HEK293 (cell line): ENCODE data around the gene AMPD2.

Source experiments
- CTCF ChIA-PET: fragments of 350-600 bp; formaldehyde crosslinking; extraction: SDS; loops from one replicate; lab custom pipeline; 2021; ENCODE audit warnings: antibody characterized with exemption; lab: Yijun Ruan, JAX
- POLR2A ChIA-PET: fragments of 300-600 bp; formaldehyde crosslinking; extraction: SDS; loops from one replicate; lab custom pipeline; 2020; ENCODE audit warnings: antibody characterized with exemption, inconsistent platforms; lab: Yijun Ruan, JAX
- H3K27ac ChIP-seq: fragments of 200-500 bp; sonication (Bioruptor generic); 2 replicates; pipeline ENCODE4 v1.5.1; 2014; ENCODE audit warnings: low read depth, low read length, control low read depth, inconsistent platforms; ENCODE audit errors: extremely low read depth
- H3K36me3 ChIP-seq, 2 experiments: fragments of 200-500 bp in 1 of 2; sonication (Bioruptor generic) in 1 of 2; 1 replicate in 1 of 2; 2 replicates in 1 of 2; pipeline ENCODE4 v1.5.1; 2014 to 2017; ENCODE audit warnings: inconsistent platforms in 2 of 2, low read length in 2 of 2; ENCODE audit not compliant: control insufficient read depth in 2 of 2, insufficient read depth in 1 of 2
- H3K4me1 ChIP-seq: fragments of 200-500 bp; sonication (Bioruptor generic); 2 replicates; pipeline ENCODE4 v1.5.1; 2014; ENCODE audit warnings: mild to moderate bottlenecking, low read length, inconsistent platforms; ENCODE audit not compliant: control insufficient read depth, insufficient read depth
- H3K4me3 ChIP-seq: 2 replicates; pipeline ENCODE4 v1.5.1; 2011; ENCODE audit warnings: low read depth, mild to moderate bottlenecking, control low read depth, low read length, moderate library complexity
- H3K9me3 ChIP-seq: fragments of 200-500 bp; sonication (Bioruptor generic); 2 replicates; pipeline ENCODE4 v1.5.1; 2014; ENCODE audit warnings: low read depth, low read length, inconsistent platforms; ENCODE audit not compliant: control insufficient read depth, insufficient read depth
- GLI4 ChIP-seq: fragments of 450-650 bp; formaldehyde crosslinking; IDR thresholded peaks from 2 replicates; pipeline ENCODE4 v1.5.1; 2016; ENCODE audit warnings: missing biosample characterization, missing genetic modification characterization
- HOXA7 ChIP-seq: sonication (generic); formaldehyde crosslinking; IDR thresholded peaks from 2 replicates; pipeline ENCODE4 v1.8.1; 2022; ENCODE audit warnings: missing genetic modification reagents, borderline replicate concordance
- HOXD13 ChIP-seq: sonication (generic); formaldehyde crosslinking; IDR thresholded peaks from 2 replicates; pipeline ENCODE4 v1.8.0; 2022; ENCODE audit warnings: missing genetic modification reagents, borderline replicate concordance
- KLF8 ChIP-seq: fragments of 450-650 bp; formaldehyde crosslinking; IDR thresholded peaks from 2 replicates; pipeline ENCODE4 v1.5.1; 2016; ENCODE audit warnings: missing biosample characterization, missing genetic modification characterization
- MZF1 ChIP-seq: fragments of 450-650 bp; formaldehyde crosslinking; IDR thresholded peaks from 2 replicates; pipeline ENCODE4 v1.5.1; 2017; ENCODE audit warnings: missing biosample characterization, missing genetic modification characterization, borderline replicate concordance
- OSR2 ChIP-seq: fragments of 450-650 bp; formaldehyde crosslinking; IDR thresholded peaks from 2 replicates; pipeline ENCODE4 v1.5.1; 2016; ENCODE audit warnings: missing biosample characterization, missing genetic modification characterization
- REPIN1 ChIP-seq: fragments of 450-650 bp; formaldehyde crosslinking; IDR thresholded peaks from 2 replicates; pipeline ENCODE4 v1.5.1; 2017; ENCODE audit warnings: missing biosample characterization, missing genetic modification characterization, low read depth
- YY2 ChIP-seq: fragments of 450-650 bp; formaldehyde crosslinking; IDR thresholded peaks from 2 replicates; pipeline ENCODE4 v1.5.1; 2016; ENCODE audit warnings: missing biosample characterization, missing genetic modification characterization
- ZBTB1 ChIP-seq: fragments of 450-650 bp; formaldehyde crosslinking; IDR thresholded peaks from 2 replicates; pipeline ENCODE4 v1.5.1; 2016; ENCODE audit warnings: missing biosample characterization, missing genetic modification characterization
- ZBTB10 ChIP-seq: fragments of 450-650 bp; formaldehyde crosslinking; IDR thresholded peaks from 2 replicates; pipeline ENCODE4 v1.5.1; 2016; ENCODE audit warnings: missing biosample characterization, missing genetic modification characterization
- ZBTB21 ChIP-seq: fragments of 450-650 bp; formaldehyde crosslinking; IDR thresholded peaks from 2 replicates; pipeline ENCODE4 v1.5.1; 2017; ENCODE audit warnings: missing biosample characterization, missing genetic modification characterization
- ZFHX2 ChIP-seq: fragments of 450-650 bp; formaldehyde crosslinking; conservative IDR thresholded peaks from 2 replicates; pipeline ENCODE4 v1.5.1; 2016; ENCODE audit warnings: missing biosample characterization, missing genetic modification characterization
- ZNF16 ChIP-seq: fragments of 450-650 bp; formaldehyde crosslinking; IDR thresholded peaks from 2 replicates; pipeline ENCODE4 v1.5.1; 2016; ENCODE audit warnings: low read depth, missing biosample characterization, missing genetic modification characterization
- ZNF174 ChIP-seq: fragments of 450-650 bp; formaldehyde crosslinking; IDR thresholded peaks from 2 replicates; pipeline ENCODE4 v1.5.0; 2017; ENCODE audit warnings: missing biosample characterization, mild to moderate bottlenecking, missing genetic modification characterization
- ZNF2 ChIP-seq: fragments of 450-650 bp; formaldehyde crosslinking; IDR thresholded peaks from 2 replicates; pipeline ENCODE4 v1.5.1; 2016; ENCODE audit warnings: missing biosample characterization, missing genetic modification characterization
- ZNF221 ChIP-seq: fragments of 450-650 bp; formaldehyde crosslinking; IDR thresholded peaks from 2 replicates; pipeline ENCODE4 v1.5.1; 2017; ENCODE audit warnings: missing biosample characterization, missing genetic modification characterization, borderline replicate concordance
- ZNF26 ChIP-seq: fragments of 450-650 bp; formaldehyde crosslinking; IDR thresholded peaks from 2 replicates; pipeline ENCODE4 v1.5.1; 2016; ENCODE audit warnings: missing biosample characterization, missing genetic modification characterization
- ZNF335 ChIP-seq: fragments of 450-650 bp; formaldehyde crosslinking; conservative IDR thresholded peaks from 2 replicates; pipeline ENCODE4 v1.5.1; 2016; ENCODE audit warnings: missing biosample characterization, missing genetic modification characterization
- ZNF350 ChIP-seq: fragments of 450-650 bp; formaldehyde crosslinking; IDR thresholded peaks from 2 replicates; pipeline ENCODE4 v1.5.0; 2017; ENCODE audit warnings: missing biosample characterization, mild to moderate bottlenecking, missing genetic modification characterization
- ZNF391 ChIP-seq: fragments of 450-650 bp; formaldehyde crosslinking; IDR thresholded peaks from 2 replicates; pipeline ENCODE4 v1.5.1; 2016; ENCODE audit warnings: low read depth, missing biosample characterization, missing genetic modification characterization, borderline replicate concordance
- ZNF416 ChIP-seq: fragments of 450-650 bp; formaldehyde crosslinking; IDR thresholded peaks from 2 replicates; pipeline ENCODE4 v1.5.1; 2016; ENCODE audit warnings: missing biosample characterization, missing genetic modification characterization
- ZNF501 ChIP-seq: fragments of 450-650 bp; formaldehyde crosslinking; IDR thresholded peaks from 2 replicates; pipeline ENCODE4 v1.5.1; 2016; ENCODE audit warnings: missing biosample characterization, missing genetic modification characterization
- ZNF555 ChIP-seq: fragments of 450-650 bp; formaldehyde crosslinking; conservative IDR thresholded peaks from 2 replicates; pipeline ENCODE4 v1.5.1; 2017; ENCODE audit warnings: missing biosample characterization, mild to moderate bottlenecking, missing genetic modification characterization, inconsistent platforms
- ZNF558 ChIP-seq: fragments of 450-650 bp; formaldehyde crosslinking; IDR thresholded peaks from 2 replicates; pipeline ENCODE4 v1.5.1; 2016; ENCODE audit warnings: missing biosample characterization, missing genetic modification characterization
- ZNF561 ChIP-seq: fragments of 450-650 bp; IDR thresholded peaks from 2 replicates; pipeline ENCODE4 v1.5.1; 2018; ENCODE audit warnings: missing biosample characterization, missing genetic modification characterization, borderline replicate concordance
- ZNF596 ChIP-seq: fragments of 450-650 bp; IDR thresholded peaks from 2 replicates; pipeline ENCODE4 v1.5.0; 2018; ENCODE audit warnings: missing biosample characterization, mild to moderate bottlenecking, missing genetic modification characterization, moderate library complexity
- ZNF654 ChIP-seq: fragments of 450-650 bp; formaldehyde crosslinking; IDR thresholded peaks from 2 replicates; pipeline ENCODE4 v1.5.1; 2016; ENCODE audit warnings: low read depth, missing biosample characterization, missing genetic modification characterization
- ZNF677 ChIP-seq: fragments of 450-650 bp; IDR thresholded peaks from 2 replicates; pipeline ENCODE4 v1.5.0; 2018; ENCODE audit warnings: missing biosample characterization, mild to moderate bottlenecking, missing genetic modification characterization, moderate library complexity
- ZNF785 ChIP-seq: fragments of 450-650 bp; formaldehyde crosslinking; IDR thresholded peaks from 2 replicates; pipeline ENCODE4 v1.5.1; 2016; ENCODE audit warnings: missing biosample characterization, missing genetic modification characterization
- ZNF830 ChIP-seq: fragments of 450-650 bp; IDR thresholded peaks from 2 replicates; pipeline ENCODE4 v1.5.0; 2018; ENCODE audit warnings: missing biosample characterization, missing genetic modification characterization, low read depth, mild to moderate bottlenecking, moderate library complexity
- ZSCAN30 ChIP-seq: fragments of 450-650 bp; IDR thresholded peaks from 2 replicates; pipeline ENCODE4 v1.5.1; 2018; ENCODE audit warnings: missing biosample characterization, mild to moderate bottlenecking, missing genetic modification characterization, moderate library complexity

AMPD2 gene

GRCh38 chr1:109649491-109649914 lies 29.9 kb downstream of the AMPD2 start:
- H3K9me3 ChIP-seq: no peaks in the 10 kb centered on the region
- no peaks in the 10 kb centered on the region for H3K36me3 ChIP-seq
- POLR2A ChIA-PET: no interaction called here
- no peak for TF ChIP-seq ZNF785
- TF ChIP-seq ZSCAN30: no peak
- no peak for TF ChIP-seq HOXD13 (CRISPR knock-in tag)
- TF ChIP-seq ZNF335: 0 out of 2 replicates have a peak, but pooled peaks have one; percentile 15
- no peak for TF ChIP-seq ZNF558 (tag by site-specific recombination)
- TF ChIP-seq ZNF561: peak; percentile 48; the same call in 1 of the 2 replicates
- no peak for TF ChIP-seq ZNF174 (tag by site-specific recombination)
- no peak for TF ChIP-seq ZNF677
- peak; percentile 43 for TF ChIP-seq ZNF654
- TF ChIP-seq MZF1: no peak
- no peak for TF ChIP-seq ZNF596 (tag by site-specific recombination)
- no peak for TF ChIP-seq HOXA7
- no peak for TF ChIP-seq ZNF16 (tag by site-specific recombination)
- TF ChIP-seq ZNF221 (tag by site-specific recombination): no peak
- TF ChIP-seq ZFHX2 (tag by site-specific recombination): no peak
- TF ChIP-seq ZNF501: no peak
- no peak for TF ChIP-seq ZNF830
- TF ChIP-seq ZNF2: no peak
- TF ChIP-seq KLF8: no peak
- no peak for TF ChIP-seq ZBTB10 (tag by site-specific recombination)
- TF ChIP-seq ZBTB1 (tag by site-specific recombination): no peak
- TF ChIP-seq ZBTB21 (tag by site-specific recombination): no peak
- CTCF ChIA-PET: interaction anchor here (0.6 to 6.1 kb wide), 10 partner anchors 8 to 411 kb away, joined by 3 to 156 read pairs (median 4); partner anchors contain the start of gene AHCYL1
- no peak overlapping the region for H3K27ac ChIP-seq
- H3K4me1 ChIP-seq: no peaks in the 10 kb centered on the region
- no peak overlapping the region for H3K4me3 ChIP-seq

GRCh38 chr1:109650609-109651008 lies 31.0 kb downstream of the AMPD2 start:
- no peaks in the 10 kb centered on the region for H3K9me3 ChIP-seq
- no peak overlapping the region for H3K4me3 ChIP-seq
- ChIA-PET CTCF (interaction anchor here (0.6 to 6.1 kb wide), 12 partner anchors 9 to 456 kb away, joined by 3 to 156 read pairs (median 4); partner anchors contain the start of gene AHCYL1), POLR2A (no interaction called here)
- H3K4me1 ChIP-seq: no peaks in the 10 kb centered on the region
- H3K36me3 ChIP-seq: no peaks in the 10 kb centered on the region
- no peak for TF ChIP-seq YY2 (tag by site-specific recombination)
- no peak overlapping the region for H3K27ac ChIP-seq

- Histone ChIP-seq H3K27ac (no peak overlapping the region), H3K4me3 (no peak overlapping the region), H3K9me3 (no peaks in the 10 kb centered on the region), H3K4me1 (no peaks in the 10 kb centered on the region), H3K36me3 (no peaks in the 10 kb centered on the region)
- ChIA-PET CTCF (interaction anchor here (1.2 to 6.1 kb wide), 5 partner anchors 11 to 332 kb away, joined by 5 to 156 read pairs (median 24); partner anchors contain the start of gene AHCYL1), POLR2A (no interaction called here)
- TF ChIP-seq MZF1 (no peak), GLI4 (tag by site-specific recombination) (no peak), OSR2 (no peak), ZSCAN30 (no peak), ZNF391 (no peak), ZNF350 (tag by site-specific recombination) (no peak), REPIN1 (tag by site-specific recombination) (no peak), ZNF416 (tag by site-specific recombination) (no peak), ZNF221 (tag by site-specific recombination) (no peak), ZNF26 (no peak), ZNF555 (tag by site-specific recombination) (no peak)
These were observed 32.8 kb downstream of the AMPD2 start for GRCh38 chr1:109652402-109652801.
